Suprapubic skin (tissue), 4 donors: Measurements from ENCODE around the gene CHRNA9. TPM values are rescaled to one million over a fixed set of nuclear protein-coding genes. Genes with fewer than 3 reads are reported as not detected.

Experiments
- DNase-seq, 2 donors: peaks; one replicate each; pipeline ENCODE4 v3.0.0-alpha.2; 2019; ENCODE audit warnings: low spot score in 2 of 2
- H3K27ac ChIP-seq: fragments of 200-600 bp; sonication (generic); one replicate; pipeline ENCODE4 v1.5.1; 2019
- H3K27me3 ChIP-seq: fragments of 200-600 bp; sonication (generic); one replicate; pipeline ENCODE4 v1.5.1; 2019
- H3K36me3 ChIP-seq: fragments of 200-600 bp; sonication (generic); one replicate; pipeline ENCODE4 v1.5.1; 2019
- H3K4me1 ChIP-seq: fragments of 200-600 bp; sonication (generic); one replicate; pipeline ENCODE4 v1.5.1; 2019
- H3K4me3 ChIP-seq: fragments of 200-600 bp; sonication (generic); one replicate; pipeline ENCODE4 v1.5.1; 2019; ENCODE audit warnings: mild to moderate bottlenecking
- H3K9me3 ChIP-seq: fragments of 200-600 bp; sonication (generic); one replicate; pipeline ENCODE4 v1.5.1; 2019
- CTCF ChIP-seq, 2 donors: fragments of 200-600 bp in 1 of 2; fragments of 450-650 bp in 1 of 2; sonication (generic) in 1 of 2; IDR thresholded peaks; one replicate each; pipeline ENCODE4 v1.5.1; 2016 to 2019; ENCODE audit warnings: antibody characterized with exemption in 2 of 2, mild to moderate bottlenecking in 1 of 2, moderate library complexity in 1 of 2
- EP300 ChIP-seq: sonication (generic); formaldehyde crosslinking; IDR thresholded peaks from one replicate; pipeline ENCODE4 v1.6.1; 2017; ENCODE audit warnings: antibody characterized with exemption
- POLR2A ChIP-seq, 2 donors: fragments of 450-650 bp; IDR thresholded peaks; one replicate each; pipeline ENCODE4 v1.6.1; 2017; ENCODE audit warnings: antibody characterized with exemption in 2 of 2, mild to moderate bottlenecking in 2 of 2, moderate library complexity in 2 of 2
- POLR2AphosphoS5 ChIP-seq, 3 donors: sonication (generic); formaldehyde crosslinking; IDR thresholded peaks; one replicate each; pipeline ENCODE4 v1.6.1; 2017; ENCODE audit warnings: antibody characterized with exemption in 3 of 3
- WGBS: methylation state at CpG from one replicate; pipeline ENCODE4 v1.1.5; 2018; 5-methylcytosine and 5-hydroxymethylcytosine counted together
- total RNA-seq, 4 donors: library from RNA; depleted of rRNA; stranded (reverse); fragments of >200 nt; gene quantifications; one replicate each; pipeline ENCODE4 v1.1.0, GENCODE V29; 2016

CHRNA9 gene
- total RNA-seq, 4 donors from 2014 or later = 0.34 to 2.4 (median 0.38) TPM; not detected in 1

- 70% methylated on average over 4 of the region's 4 CpGs for WGBS
- no peak for TF ChIP-seq POLR2A (IDR thresholded peaks at IDR 0.05)
- TF ChIP-seq EP300 = no peak
- TF ChIP-seq POLR2AphosphoS5 (IDR thresholded peaks at IDR 0.05) = no peak
- no peak for TF ChIP-seq CTCF (IDR thresholded peaks at IDR 0.05)
- no peak overlapping the region for H3K27ac ChIP-seq
Observed at GRCh38 chr4:40327340-40327739, 7.8 kb upstream of the CHRNA9 start.

GRCh38 chr4:40328383-40328782 lies 6.8 kb upstream of the CHRNA9 start:
- Histone ChIP-seq H3K4me3 (no peak overlapping the region), H3K27ac (no peak overlapping the region), H3K9me3 (no peaks in the 10 kb centered on the region), H3K36me3 (no peaks in the 10 kb centered on the region), H3K4me1 (no peaks in the 10 kb centered on the region), H3K27me3 (peaks cover 3% of the 10 kb centered on the region)
- TF ChIP-seq POLR2A (IDR thresholded peaks at IDR 0.05) (no peak), POLR2AphosphoS5 (IDR thresholded peaks at IDR 0.05) (no peak), CTCF (IDR thresholded peaks at IDR 0.05) (no peak), EP300 (no peak)
- WGBS = 85% methylated on average over 1 of the region's 1 CpG
- no peak for DNase-seq

More at GRCh38 chr4:40327340-40327739, 7.8 kb upstream of the CHRNA9 start:
- Histone ChIP-seq H3K27me3 (peaks cover 3% of the 10 kb centered on the region), H3K4me3 (no peak overlapping the region), H3K4me1 (no peaks in the 10 kb centered on the region), H3K9me3 (no peaks in the 10 kb centered on the region), H3K36me3 (no peaks in the 10 kb centered on the region)
- no peak for DNase-seq

GRCh38 chr4:40329805-40330204 lies 5.3 kb upstream of the CHRNA9 start:
- H3K9me3 ChIP-seq = no peaks in the 10 kb centered on the region
- peaks cover 3% of the 10 kb centered on the region for H3K27me3 ChIP-seq
- H3K4me1 ChIP-seq = no peaks in the 10 kb centered on the region
- H3K27ac ChIP-seq = no peak overlapping the region
- no peak for DNase-seq
- no peak overlapping the region for H3K4me3 ChIP-seq
- TF ChIP-seq POLR2AphosphoS5 (IDR thresholded peaks at IDR 0.05) (no peak), EP300 (no peak), CTCF (IDR thresholded peaks at IDR 0.05) (no peak), POLR2A (IDR thresholded peaks at IDR 0.05) (no peak)
- 95% methylated on average over 7 of the region's 7 CpGs for WGBS
- H3K36me3 ChIP-seq = no peaks in the 10 kb centered on the region

- Histone ChIP-seq H3K27me3 (peaks cover 3% of the 10 kb centered on the region), H3K9me3 (no peaks in the 10 kb centered on the region), H3K4me3 (no peak overlapping the region), H3K4me1 (no peaks in the 10 kb centered on the region), H3K27ac (peak overlapping the region; percentile 24), H3K36me3 (no peaks in the 10 kb centered on the region)
- TF ChIP-seq POLR2A (IDR thresholded peaks at IDR 0.05) (no peak), EP300 (no peak), POLR2AphosphoS5 (IDR thresholded peaks at IDR 0.05) (no peak)
- no peak for DNase-seq
- WGBS = 78% methylated on average over 7 of the region's 7 CpGs
Observed at GRCh38 chr4:40330536-40330935, 4.6 kb upstream of the CHRNA9 start.

- WGBS = 65% methylated on average over 8 of the region's 8 CpGs
- Histone ChIP-seq H3K4me3 (no peak overlapping the region), H3K9me3 (no peaks in the 10 kb centered on the region), H3K4me1 (no peaks in the 10 kb centered on the region), H3K27me3 (peaks cover 3% of the 10 kb centered on the region), H3K36me3 (no peaks in the 10 kb centered on the region), H3K27ac (peak overlapping the region; percentile 24)
- no peak for DNase-seq
- no peak for TF ChIP-seq POLR2AphosphoS5 (IDR thresholded peaks at IDR 0.05)
- TF ChIP-seq EP300 = no peak
- TF ChIP-seq CTCF (IDR thresholded peaks at IDR 0.05) = no peak
Observed at GRCh38 chr4:40331101-40331745, 3.9 kb upstream of the CHRNA9 start.
